Anterior cingulate cortex (tissue), 58 donors: ENCODE data around the gene LASP1.

Source experiments
- DNase-seq, 58 donors: peaks; one replicate each; lab custom pipeline; 2025; lab: John Stamatoyannopoulos, UW

Gene LASP1

GRCh38 chr17:38885728-38886642 lies 16.1 kb downstream of the LASP1 start:
- DNase-seq, result peak in 51 of 58 donors; percentile 14 to 85 (median 63)

DNA sequence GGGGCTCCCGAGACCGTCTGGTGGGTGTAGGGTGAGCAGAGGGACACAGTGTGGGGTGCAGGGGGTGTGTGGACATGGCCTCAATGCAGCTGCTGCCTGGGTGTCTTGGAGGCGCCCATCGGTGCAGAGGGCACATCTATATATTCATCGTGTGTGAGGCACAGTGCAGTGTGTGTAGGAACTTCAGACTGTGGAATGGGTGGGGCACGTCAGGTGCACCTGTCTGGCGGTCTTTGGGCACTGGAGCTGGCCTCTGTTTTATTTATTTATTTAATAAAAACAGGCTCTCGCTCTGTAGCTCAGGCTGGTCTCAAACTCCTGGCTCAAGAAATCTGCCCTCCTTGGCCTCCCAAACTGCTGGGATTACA lies 16.8 kb downstream of the LASP1 start:
- DNase-seq, result no peak

DNA sequence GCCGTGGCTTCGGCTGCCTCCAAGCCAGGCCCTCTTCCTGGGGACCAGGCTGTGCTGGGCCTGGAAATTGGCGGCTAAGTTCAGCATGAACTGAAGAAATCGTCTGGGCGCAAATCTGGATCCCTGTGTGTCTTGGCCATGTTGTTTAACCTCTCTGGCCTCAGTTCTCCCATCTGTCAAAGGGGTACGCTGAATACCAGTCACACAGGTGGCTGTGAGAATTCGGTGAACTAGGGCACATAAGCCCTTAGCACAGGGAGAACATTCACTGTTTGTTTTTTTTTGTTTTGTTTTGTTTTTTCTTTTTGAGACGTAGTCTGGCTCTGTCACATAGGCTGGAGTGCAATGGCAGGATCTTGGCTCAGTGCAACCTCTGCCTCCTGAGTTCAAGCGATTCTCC lies 19.0 kb downstream of the LASP1 start:
- no peak for DNase-seq

- DNase-seq, result no peak
Measured at GRCh38 chr17:38889745-38890409, 20.0 kb downstream of the LASP1 start.

- DNase-seq, result no peak
Measured at GRCh38 chr17:38890410-38890746, 20.5 kb downstream of the LASP1 start.

GRCh38 chr17:38891441-38891840 lies 21.6 kb downstream of the LASP1 start:
- no peak for DNase-seq

GRCh38 chr17:38892083-38892482 lies 22.2 kb downstream of the LASP1 start:
- DNase-seq, result no peak

DNA sequence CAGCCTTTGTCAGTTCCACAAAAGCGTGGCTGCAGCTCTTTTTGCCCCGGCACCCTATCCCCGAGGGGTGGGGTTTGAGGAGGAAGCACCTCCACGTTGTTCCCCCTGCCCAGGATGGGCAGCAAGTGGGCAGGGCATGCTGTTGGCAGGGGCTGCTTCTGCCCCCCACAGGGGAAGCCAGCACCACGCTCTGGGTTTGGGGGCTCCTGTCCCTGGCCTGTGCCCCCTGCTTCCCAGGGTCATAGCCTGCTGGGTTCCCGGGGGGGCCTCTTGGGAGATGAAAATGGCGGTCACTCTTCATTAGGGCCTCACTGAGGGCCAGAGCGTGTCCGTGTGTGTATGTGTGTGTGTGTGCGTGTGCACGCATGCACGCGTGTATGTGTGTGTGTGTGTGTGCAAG lies 22.8 kb downstream of the LASP1 start:
- DNase-seq, result no peak

GRCh38 chr17:38893113-38893512 lies 23.3 kb downstream of the LASP1 start:
- DNase-seq, result no peak

DNA sequence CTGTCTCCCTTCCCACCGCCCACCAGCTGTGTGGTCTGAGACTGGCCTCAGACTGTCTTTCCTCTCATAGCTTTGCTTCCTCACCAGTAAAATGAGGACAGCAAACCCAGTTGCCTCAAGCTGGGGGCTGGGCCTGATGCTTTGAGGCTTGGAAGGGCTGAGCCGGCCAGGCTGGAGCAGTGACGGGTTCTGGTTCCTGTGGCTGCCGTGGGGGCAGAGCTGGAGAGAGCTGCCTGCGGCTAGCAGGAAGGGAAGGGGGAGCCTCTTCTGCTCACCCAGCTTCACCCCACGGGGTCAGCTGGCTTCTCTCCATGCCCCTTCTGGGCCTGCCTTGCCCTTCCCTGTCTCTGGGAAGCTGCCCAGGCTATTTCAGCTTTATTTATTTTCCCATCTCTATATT lies 23.7 kb downstream of the LASP1 start:
- peak in 19 of 58 donors; percentile 16 to 51 (median 31) for DNase-seq

DNA sequence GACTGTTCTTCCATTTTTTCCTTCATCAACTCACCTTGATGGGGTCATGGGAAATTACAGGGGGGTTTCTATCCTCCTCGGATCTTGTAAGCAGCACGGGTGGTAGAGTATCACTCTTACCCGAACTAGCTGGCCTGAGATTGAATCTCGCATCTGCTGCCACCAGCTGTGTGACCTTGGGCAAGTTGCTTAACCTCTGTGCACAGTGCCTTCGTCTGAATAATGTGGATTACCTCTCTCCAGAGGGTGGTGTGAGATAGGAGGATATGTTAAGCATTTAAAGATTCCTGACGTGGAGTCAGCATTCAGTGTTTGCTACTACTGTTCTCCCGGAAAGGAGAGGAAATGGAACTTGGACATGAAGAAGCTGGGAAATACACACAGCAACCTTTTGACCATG lies 24.4 kb downstream of the LASP1 start:
- DNase-seq, result no peak

GRCh38 chr17:38896346-38896954 lies 26.6 kb downstream of the LASP1 start:
- no peak for DNase-seq

- peak in 6 of 58 donors; percentile 11 to 38 (median 26) for DNase-seq
Measured at GRCh38 chr17:38897176-38897575, 27.3 kb downstream of the LASP1 start.

DNA sequence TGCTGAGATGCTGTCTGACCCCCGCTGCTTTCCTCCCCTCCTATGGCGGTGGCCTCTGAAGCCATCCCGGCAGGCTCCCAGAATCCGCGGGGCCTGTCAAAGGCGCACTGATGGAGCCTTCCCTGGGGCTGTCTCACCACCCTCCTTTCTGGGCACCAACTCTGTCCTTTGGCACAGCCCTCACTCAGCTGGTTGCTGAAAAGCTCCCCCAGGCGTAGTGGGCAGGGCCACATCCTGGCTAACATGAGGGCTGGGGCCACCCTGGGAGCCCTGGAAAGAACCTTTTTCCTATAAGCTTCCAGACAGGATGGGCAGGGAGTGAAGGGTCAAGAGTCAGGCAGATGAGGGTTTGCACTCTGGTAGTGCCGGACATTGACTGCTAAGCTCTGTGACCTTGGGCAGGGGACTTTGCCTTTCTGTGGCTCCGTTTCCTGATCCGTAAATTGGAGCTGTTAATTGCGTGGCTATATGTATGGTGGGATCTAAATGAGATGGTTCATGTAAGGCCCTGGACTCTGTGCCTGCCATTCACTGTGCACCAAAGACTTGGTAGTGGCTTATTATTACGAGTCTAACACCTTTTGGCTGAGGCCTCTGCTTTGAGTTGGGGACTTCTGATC lies 27.9 kb downstream of the LASP1 start:
- peak in 8 of 58 donors; percentile 10 to 52 (median 22) for DNase-seq

DNA sequence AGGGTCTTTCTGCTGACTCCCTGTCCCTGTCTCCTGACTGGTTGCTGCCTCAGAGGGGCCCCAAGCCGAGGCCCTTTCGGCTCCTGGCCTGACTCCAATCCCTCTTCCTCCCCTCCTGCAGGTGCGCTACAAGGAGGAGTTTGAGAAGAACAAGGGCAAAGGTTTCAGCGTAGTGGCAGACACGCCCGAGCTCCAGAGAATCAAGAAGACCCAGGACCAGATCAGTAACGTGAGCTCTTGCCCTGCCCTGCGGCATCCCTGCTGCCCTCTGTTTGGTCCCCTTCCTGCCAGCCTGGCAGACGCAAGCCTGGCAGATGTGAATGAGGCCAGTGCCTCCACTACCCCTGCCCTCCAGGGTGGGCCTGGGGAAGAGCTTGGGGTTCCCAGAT lies 28.4 kb downstream of the LASP1 start:
- no peak for DNase-seq

GRCh38 chr17:38898812-38899348 lies 29.0 kb downstream of the LASP1 start:
- no peak for DNase-seq

DNA sequence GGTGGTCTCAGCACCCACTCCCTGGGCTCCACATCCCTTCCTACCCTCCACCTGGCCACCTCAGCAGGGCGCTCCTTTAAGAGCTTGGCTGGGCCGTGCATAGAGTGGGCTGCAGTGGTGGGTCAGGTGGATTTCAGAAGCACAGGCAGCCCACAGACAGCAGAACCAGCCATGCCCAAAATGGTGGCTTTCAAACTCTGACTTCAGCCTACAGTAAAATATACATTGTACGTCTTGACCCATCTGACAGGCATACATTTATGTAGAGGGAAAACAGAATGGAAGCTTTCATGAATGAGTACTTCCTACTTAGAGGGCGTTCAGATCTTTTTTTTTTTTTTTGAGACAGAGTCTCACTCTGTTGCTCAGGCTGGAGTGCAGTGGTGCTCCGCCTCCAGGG lies 29.6 kb downstream of the LASP1 start:
- no peak for DNase-seq

GRCh38 chr17:38900978-38901656 lies 31.3 kb downstream of the LASP1 start:
- DNase-seq, result peak in 4 of 58 donors; percentile 14 to 26 (median 20)

DNA sequence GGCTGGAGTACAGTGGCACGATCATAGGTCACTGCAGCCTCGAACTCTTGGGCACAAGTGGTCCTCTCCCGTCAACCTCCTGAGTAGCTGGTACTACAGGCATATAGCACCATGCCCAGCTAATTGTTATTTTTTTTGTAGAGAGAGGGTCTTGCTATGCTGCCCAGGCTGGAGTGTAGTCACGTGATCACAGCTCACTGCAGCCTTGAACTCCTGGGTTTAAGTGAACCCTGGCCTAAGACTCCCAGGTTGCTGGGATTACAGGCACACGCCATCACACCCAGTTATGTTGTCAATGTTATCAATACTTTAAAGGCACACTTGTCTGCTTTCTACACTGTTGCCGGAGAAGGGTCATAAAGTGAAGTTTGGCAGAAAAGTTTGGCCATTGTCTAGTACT lies 33.5 kb downstream of the LASP1 start:
- no peak for DNase-seq

DNA sequence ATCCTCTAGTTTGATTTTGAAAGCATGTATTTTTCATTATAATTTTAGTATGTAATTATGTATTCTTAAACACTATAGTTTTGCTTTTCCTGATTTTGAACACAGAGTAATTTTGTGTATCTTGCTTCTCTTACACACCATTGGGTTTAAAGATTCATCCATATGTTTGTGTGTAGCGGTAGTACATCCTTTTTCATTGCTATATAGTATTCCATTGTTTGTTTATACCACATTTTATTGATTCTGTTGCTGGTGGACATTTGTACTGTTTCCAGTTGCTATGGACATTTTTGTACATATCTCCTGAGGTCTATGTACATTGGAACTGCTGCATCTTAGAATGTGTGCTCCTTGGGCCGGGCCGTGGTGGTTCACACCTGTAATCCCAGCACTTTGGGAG lies 35.0 kb downstream of the LASP1 start:
- no peak for DNase-seq
